SK-N-MC (cell line): ENCODE results near the gene ENTPD3.

Source experiments
- DNase-seq: peaks from one replicate; pipeline ENCODE4 v3.0.0-alpha.2; 2011; ENCODE audit warnings: low read depth, low spot score
- H3K27ac ChIP-seq: fragments of 200-600 bp; sonication (generic); 2 replicates; pipeline ENCODE4 v1.5.1; 2016; ENCODE audit warnings: mixed run types
- H3K36me3 ChIP-seq: fragments of 200-600 bp; sonication (generic); 2 replicates; pipeline ENCODE4 v1.6.1; 2017; ENCODE audit warnings: antibody characterized with exemption, low read length, mixed read lengths; ENCODE audit not compliant: insufficient read depth
- H3K4me3 ChIP-seq: fragments of 200-600 bp; sonication (generic); 2 replicates; pipeline ENCODE4 v1.5.1; 2016
- H3K9ac ChIP-seq: fragments of 200-600 bp; sonication (generic); 2 replicates; pipeline ENCODE4 v1.8.0; 2017; ENCODE audit warnings: mixed run types, mixed read lengths; ENCODE audit not compliant: insufficient read length
- H3K9me3 ChIP-seq: fragments of 200-600 bp; sonication (generic); 2 replicates; pipeline ENCODE4 v1.6.1; 2017; ENCODE audit warnings: low read depth, mild to moderate bottlenecking, antibody characterized with exemption, low read length, moderate library complexity, mixed read lengths
- EZH2 ChIP-seq: fragments of 200-600 bp; sonication (generic); IDR thresholded peaks from one replicate; pipeline ENCODE4 v1.6.1; 2017; ENCODE audit warnings: antibody characterized with exemption
- FOXP2 ChIP-seq: optimal IDR thresholded peaks from 2 replicates; pipeline ENCODE3; 2011; ENCODE audit warnings: mild to moderate bottlenecking, moderate library complexity; ENCODE audit not compliant: insufficient read depth; ENCODE audit errors: extremely low read length, control extremely low read depth
- POLR2AphosphoS5 ChIP-seq: IDR thresholded peaks from 2 replicates; pipeline ENCODE4 v1.6.1; 2012; ENCODE audit warnings: mild to moderate bottlenecking, low read depth, low read length, borderline replicate concordance

Gene ENTPD3

DNA sequence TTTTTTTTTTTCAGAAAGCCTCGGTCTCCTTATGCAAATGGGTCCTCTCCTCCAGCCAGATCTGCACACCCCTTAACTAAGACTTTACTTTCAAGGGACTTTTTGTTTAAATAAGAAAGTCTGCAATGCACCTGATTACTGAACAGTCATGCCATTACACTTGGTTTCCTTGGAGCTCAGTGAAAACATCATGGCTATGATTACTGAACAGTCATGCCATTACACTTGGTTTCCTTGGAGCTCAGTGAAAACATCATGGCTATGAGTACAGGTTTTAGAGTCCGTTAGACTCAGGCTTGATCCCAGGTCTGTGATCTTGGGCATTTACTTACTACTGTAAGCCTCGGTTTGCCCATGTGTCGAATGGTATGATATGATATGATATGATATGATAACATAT lies 10.1 kb downstream of the ENTPD3 start:
- no peaks in the 10 kb centered on the region for H3K9me3 ChIP-seq
- DNase-seq = no peak
- H3K4me3 ChIP-seq = no peak overlapping the region
- no peak for TF ChIP-seq POLR2AphosphoS5
- TF ChIP-seq FOXP2 = no peak
- no peak for TF ChIP-seq EZH2
- no peak overlapping the region for H3K9ac ChIP-seq
- H3K36me3 ChIP-seq = no peaks in the 10 kb centered on the region
- no peak overlapping the region for H3K27ac ChIP-seq

DNA sequence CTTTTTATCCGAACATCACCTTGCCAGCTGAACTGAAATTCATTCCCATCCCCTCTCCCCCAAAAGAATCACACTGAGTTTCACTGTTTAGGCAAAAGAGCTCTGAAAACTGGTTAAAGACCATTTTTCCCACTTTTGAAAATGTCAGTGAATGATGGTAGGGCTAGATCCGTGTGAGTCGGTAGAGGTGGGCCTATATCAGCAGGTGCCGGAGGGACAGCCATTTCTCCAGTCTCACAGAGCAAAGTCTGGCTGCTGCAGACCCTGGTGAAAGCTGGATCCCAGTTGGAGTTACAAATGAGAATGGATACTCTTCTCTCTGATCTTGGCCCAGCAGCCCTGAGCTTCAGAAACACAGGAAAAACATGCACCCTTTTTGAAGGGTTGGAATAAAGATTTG lies 10.9 kb downstream of the ENTPD3 start:
- no peak overlapping the region for H3K4me3 ChIP-seq
- H3K27ac ChIP-seq = no peak overlapping the region
- DNase-seq = no peak
- TF ChIP-seq FOXP2 (no peak), POLR2AphosphoS5 (no peak), EZH2 (no peak)
- no peaks in the 10 kb centered on the region for H3K36me3 ChIP-seq
- H3K9me3 ChIP-seq = no peaks in the 10 kb centered on the region
- no peak overlapping the region for H3K9ac ChIP-seq

DNA sequence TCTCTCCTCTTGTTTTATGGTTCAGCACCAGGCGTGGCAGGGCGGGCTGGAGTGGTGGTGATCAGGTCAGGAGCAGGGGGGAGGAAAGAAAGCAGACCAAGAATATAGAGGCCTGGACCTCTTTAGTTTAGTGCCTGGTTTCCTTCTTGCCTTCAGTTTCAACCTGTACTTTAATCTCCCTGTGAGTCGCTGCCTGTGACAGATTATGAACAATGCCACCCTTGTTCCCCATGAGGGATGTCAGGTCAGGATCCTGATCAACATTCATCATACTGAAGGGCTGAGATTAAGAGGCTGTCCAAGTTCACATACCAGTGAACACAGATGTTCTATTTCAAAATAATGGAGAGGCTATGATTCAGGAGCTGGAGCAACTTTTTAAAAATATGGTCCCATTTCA lies 11.4 kb downstream of the ENTPD3 start:
- TF ChIP-seq FOXP2 (no peak), EZH2 (no peak), POLR2AphosphoS5 (no peak)
- no peak for DNase-seq
- no peaks in the 10 kb centered on the region for H3K36me3 ChIP-seq
- H3K27ac ChIP-seq = no peak overlapping the region
- H3K9ac ChIP-seq = no peak overlapping the region
- no peaks in the 10 kb centered on the region for H3K9me3 ChIP-seq
- H3K4me3 ChIP-seq = no peak overlapping the region

DNA sequence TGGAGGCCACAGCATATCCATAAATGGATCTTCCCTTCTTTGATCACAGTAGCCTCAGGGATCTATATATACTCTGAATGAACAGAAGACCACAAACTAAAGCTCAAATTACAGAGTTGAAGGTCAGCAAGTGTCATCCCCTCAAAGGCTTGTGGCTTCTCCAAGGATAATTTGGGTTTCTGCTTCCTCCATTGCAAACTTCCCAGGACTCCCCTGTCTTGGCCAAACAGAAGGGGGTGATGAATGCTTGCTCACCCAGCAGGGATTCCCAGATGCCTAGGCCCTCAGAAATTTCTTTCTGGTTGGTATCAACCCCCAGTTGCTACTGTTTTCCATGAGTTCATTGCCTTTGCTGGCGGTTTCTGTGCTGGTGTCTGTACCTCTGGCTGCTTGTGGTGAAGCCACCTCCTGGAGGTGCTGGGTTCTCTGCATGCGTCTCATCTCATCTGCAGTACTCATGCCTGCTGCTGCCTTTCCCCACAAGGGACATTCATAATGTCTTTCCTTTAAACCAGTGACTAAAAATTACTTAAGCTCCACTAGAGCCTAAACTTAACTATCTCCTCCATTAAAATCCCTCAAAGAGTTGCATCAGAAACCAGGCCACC lies 17.7 kb downstream of the ENTPD3 start:
- no peak for DNase-seq
- no peaks in the 10 kb centered on the region for H3K9me3 ChIP-seq
- H3K9ac ChIP-seq = no peak overlapping the region
- TF ChIP-seq POLR2AphosphoS5 = no peak
- TF ChIP-seq EZH2 = no peak
- no peak for TF ChIP-seq FOXP2
- H3K27ac ChIP-seq = no peak overlapping the region
- no peaks in the 10 kb centered on the region for H3K36me3 ChIP-seq
- H3K4me3 ChIP-seq = no peak overlapping the region

DNA sequence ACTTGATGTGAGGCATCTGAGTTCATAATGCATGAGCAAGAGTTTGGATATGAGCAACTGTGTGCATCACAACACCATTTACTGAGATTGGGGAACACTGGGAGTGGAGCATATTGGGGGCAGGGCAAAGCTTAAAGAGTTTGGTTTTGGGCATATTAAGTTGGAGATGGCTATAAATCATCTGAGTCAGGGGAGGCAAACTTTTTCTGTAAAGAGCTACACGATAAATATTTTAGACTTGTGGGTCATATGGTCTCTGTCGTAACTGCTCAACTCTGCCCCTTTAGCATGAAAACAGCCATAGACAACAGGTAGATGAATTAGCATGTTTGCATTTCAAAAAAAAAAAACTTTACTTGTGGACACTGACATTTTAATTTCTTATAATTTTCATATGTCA lies 20.0 kb downstream of the ENTPD3 start:
- Histone ChIP-seq H3K9me3 (no peaks in the 10 kb centered on the region), H3K27ac (no peak overlapping the region), H3K4me3 (no peak overlapping the region), H3K36me3 (no peaks in the 10 kb centered on the region), H3K9ac (no peak overlapping the region)
- TF ChIP-seq FOXP2 (no peak), POLR2AphosphoS5 (no peak), EZH2 (no peak)
- no peak for DNase-seq

DNA sequence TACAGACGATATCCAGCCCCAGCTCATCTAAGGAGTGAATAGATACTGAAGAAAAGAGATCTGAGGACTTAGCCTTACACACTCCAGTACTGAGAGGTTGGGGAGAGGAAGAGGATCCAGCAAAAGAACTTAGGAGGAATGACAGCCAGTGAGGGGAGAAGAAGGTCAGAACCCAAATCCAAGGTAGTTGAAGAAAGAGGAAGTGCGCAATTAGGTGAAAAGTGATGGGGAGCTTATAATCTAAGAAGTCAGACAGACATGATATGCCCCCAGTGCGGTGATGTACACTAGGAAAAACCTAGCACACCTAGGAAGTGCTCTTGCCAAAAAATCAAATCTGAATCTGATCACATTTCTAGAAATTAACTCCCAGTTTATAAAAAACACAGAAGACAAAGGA lies 20.6 kb downstream of the ENTPD3 start:
- no peaks in the 10 kb centered on the region for H3K9me3 ChIP-seq
- H3K27ac ChIP-seq = no peak overlapping the region
- no peak for DNase-seq
- no peak for TF ChIP-seq POLR2AphosphoS5
- TF ChIP-seq EZH2 = no peak
- no peak for TF ChIP-seq FOXP2
- H3K4me3 ChIP-seq = no peak overlapping the region
- no peaks in the 10 kb centered on the region for H3K36me3 ChIP-seq
- H3K9ac ChIP-seq = no peak overlapping the region

DNA sequence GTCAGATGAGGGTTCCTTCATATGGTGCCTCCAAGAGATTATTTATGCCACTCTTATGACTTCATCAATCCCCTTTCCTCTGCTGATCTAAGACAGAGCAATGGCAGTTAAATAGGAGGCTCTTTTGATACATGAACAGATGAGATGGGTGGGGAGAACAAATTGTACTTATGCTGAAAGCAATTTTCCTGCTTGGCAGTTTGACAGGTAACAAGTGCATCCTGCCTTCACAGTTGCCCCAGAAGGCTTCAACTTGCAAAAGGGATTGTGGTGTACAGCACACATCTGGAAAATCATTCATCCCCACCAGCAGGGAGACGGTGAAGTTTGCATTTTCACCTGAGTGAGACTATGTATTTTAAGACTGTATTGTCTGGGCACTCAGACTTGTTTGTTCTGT lies 27.3 kb downstream of the ENTPD3 start:
- TF ChIP-seq POLR2AphosphoS5 (no peak), EZH2 (no peak), FOXP2 (no peak)
- no peak for DNase-seq
- H3K9me3 ChIP-seq = no peaks in the 10 kb centered on the region
- H3K27ac ChIP-seq = no peak overlapping the region
- H3K4me3 ChIP-seq = no peak overlapping the region
- H3K9ac ChIP-seq = no peak overlapping the region
- H3K36me3 ChIP-seq = no peaks in the 10 kb centered on the region

DNA sequence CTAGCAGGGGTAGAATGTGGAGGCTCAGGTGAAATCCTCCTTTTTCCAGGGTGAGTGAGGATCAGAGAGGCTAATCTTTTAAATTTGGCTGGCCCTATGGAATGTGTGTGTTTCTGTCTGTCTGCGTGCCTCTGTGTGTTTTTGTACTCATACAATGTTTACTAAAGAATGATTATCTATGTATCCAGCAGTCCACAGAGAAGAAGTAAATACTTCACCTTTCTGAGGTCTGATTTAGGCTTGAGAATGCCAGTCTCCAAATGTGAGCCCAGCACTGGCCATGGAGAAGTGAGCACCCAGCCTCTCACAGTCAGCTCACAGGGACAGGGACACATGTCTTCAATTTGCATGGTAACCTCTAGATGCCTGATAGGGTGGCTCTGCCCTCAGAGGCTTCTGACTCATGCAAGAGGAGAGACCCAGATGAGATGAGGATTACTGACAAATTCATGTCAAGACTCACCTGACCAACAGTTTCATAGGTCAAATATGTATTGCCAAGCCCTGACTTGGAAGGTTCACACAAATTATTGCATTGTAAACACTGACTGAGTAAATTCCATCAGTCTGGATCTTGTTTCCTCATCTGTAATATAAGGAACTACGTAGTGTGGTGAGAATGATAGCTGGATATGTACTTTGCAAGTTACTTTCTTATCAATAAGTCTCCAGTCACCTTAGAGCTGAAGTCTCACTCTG lies 31.0 kb downstream of the ENTPD3 start:
- Histone ChIP-seq H3K27ac (no peak overlapping the region), H3K4me3 (no peak overlapping the region), H3K9me3 (no peaks in the 10 kb centered on the region), H3K36me3 (no peaks in the 10 kb centered on the region), H3K9ac (no peak overlapping the region)
- DNase-seq = no peak
- TF ChIP-seq EZH2 = no peak
- no peak for TF ChIP-seq POLR2AphosphoS5
- TF ChIP-seq FOXP2 = no peak
